Body of pancreas (tissue), 4 donors: ENCODE measurements around the gene C15orf61.

Experiments used
- POLR2A ChIP-seq, 3 donors: fragments of 450-650 bp; IDR thresholded peaks; one replicate each; pipeline ENCODE4 v1.6.1; 2016; ENCODE audit warnings: antibody characterized with exemption in 3 of 3, mild to moderate bottlenecking in 2 of 3
- TF ChIP-seq, protein P1 (sequence below), 7 experiments: fragments of 450-650 bp in 4 of 7; fragments of 200-600 bp in 3 of 7; sonication (generic) in 3 of 7; IDR thresholded peaks; one replicate each; pipeline ENCODE4 v1.5.1; 2016 to 2019; ENCODE audit warnings: antibody characterized with exemption in 7 of 7

DNA sequence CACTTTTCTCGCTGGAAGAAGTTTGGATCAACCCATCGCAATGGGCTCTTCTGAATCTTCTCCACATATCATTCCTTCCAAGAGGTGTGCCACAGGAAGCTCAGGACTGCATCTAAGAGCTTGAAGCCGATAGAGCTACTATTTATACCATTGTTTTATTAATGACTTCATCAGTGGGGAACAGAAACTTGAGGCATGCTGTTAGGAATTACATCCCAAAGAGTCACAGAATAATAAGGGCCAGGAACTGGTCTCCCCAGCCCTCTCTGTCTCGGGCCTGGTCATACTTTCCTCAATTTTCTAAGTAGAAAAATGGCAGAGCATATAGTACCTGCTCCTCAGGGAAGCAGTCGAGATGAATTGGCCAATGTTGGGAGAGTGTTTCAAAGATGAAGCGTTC, 16.9 kb upstream of the C15orf61 start:
- TF ChIP-seq, protein P1, sequence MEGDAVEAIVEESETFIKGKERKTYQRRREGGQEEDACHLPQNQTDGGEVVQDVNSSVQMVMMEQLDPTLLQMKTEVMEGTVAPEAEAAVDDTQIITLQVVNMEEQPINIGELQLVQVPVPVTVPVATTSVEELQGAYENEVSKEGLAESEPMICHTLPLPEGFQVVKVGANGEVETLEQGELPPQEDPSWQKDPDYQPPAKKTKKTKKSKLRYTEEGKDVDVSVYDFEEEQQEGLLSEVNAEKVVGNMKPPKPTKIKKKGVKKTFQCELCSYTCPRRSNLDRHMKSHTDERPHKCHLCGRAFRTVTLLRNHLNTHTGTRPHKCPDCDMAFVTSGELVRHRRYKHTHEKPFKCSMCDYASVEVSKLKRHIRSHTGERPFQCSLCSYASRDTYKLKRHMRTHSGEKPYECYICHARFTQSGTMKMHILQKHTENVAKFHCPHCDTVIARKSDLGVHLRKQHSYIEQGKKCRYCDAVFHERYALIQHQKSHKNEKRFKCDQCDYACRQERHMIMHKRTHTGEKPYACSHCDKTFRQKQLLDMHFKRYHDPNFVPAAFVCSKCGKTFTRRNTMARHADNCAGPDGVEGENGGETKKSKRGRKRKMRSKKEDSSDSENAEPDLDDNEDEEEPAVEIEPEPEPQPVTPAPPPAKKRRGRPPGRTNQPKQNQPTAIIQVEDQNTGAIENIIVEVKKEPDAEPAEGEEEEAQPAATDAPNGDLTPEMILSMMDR (IDR thresholded peaks at IDR 0.05), result no peak
- TF ChIP-seq POLR2A (IDR thresholded peaks at IDR 0.05), result no peak
